Endothelial cell (in vitro differentiated cells): ENCODE data around the gene RNF167. TPM values are rescaled to one million over a fixed set of nuclear protein-coding genes. Genes with fewer than 3 reads are reported as not detected.

ENCODE experiments used
- DNase-seq: peaks from one replicate; pipeline ENCODE4 v3.0.0; 2021; ENCODE audit warnings: low spot score
- H3K27ac Mint-ChIP-seq: one replicate; pipeline ENCODE4 v1.8.0; 2021; ENCODE audit warnings: mixed read lengths, inconsistent platforms; ENCODE audit not compliant: unreplicated experiment
- H3K27me3 Mint-ChIP-seq: one replicate; pipeline ENCODE4 v1.8.0; 2021; ENCODE audit warnings: mild to moderate bottlenecking, moderate library complexity, mixed read lengths, inconsistent platforms; ENCODE audit not compliant: unreplicated experiment
- H3K36me3 Mint-ChIP-seq: one replicate; pipeline ENCODE4 v1.8.0; 2021; ENCODE audit warnings: mild to moderate bottlenecking, low read depth, mixed read lengths, inconsistent platforms; ENCODE audit not compliant: unreplicated experiment
- H3K4me1 Mint-ChIP-seq: one replicate; pipeline ENCODE4 v1.8.0; 2021; ENCODE audit warnings: mild to moderate bottlenecking, mixed read lengths, inconsistent platforms; ENCODE audit not compliant: unreplicated experiment
- H3K4me3 Mint-ChIP-seq: one replicate; pipeline ENCODE4 v1.8.0; 2021; ENCODE audit warnings: mild to moderate bottlenecking, mixed read lengths, inconsistent platforms; ENCODE audit not compliant: unreplicated experiment
- H3K9me3 Mint-ChIP-seq: one replicate; pipeline ENCODE4 v1.8.0; 2021; ENCODE audit warnings: mixed read lengths, inconsistent platforms; ENCODE audit not compliant: unreplicated experiment
- total RNA-seq: library from RNA; stranded (reverse); fragmentation: NEBNext Ultra II Directional; extraction: Animal tissue kit (Norgen Biotek cat#: 25700); gene quantifications from one replicate; pipeline ENCODE4 v1.2.1, GENCODE V29; 2021; ENCODE audit not compliant: unreplicated experiment
- TF ChIP-seq, protein P1 (sequence below): fragments of 200-600 bp; sonication (generic); IDR thresholded peaks from one replicate; pipeline ENCODE4 v1.5.0; 2021; ENCODE audit warnings: antibody characterized with exemption; ENCODE audit not compliant: unreplicated experiment

The RNF167 gene
- total RNA-seq, 1 donor from 2014 or later: 92.3 TPM

DNA sequence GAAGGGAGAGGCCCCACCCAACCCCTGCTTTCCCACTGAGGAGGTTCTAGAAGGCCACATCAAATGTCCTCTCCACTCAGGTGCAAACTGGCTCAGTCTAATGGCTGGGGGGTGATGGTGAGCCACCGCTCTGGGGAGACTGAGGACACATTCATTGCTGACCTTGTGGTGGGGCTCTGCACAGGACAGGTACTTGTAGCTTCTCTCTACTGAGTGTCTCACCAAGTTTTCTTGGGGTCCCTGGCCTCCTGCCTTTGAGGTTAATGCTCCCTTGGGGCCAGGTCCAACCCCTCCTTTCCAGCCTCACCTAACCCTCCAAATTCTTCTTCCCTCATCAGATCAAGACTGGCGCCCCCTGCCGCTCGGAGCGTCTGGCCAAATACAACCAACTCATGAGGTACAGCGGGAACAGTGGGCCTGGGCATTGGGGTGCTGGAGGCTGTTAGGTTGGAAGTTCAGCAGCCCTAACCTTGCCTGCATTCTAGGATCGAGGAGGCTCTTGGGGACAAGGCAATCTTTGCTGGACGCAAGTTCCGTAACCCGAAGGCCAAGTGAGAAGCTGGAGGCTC, 16.5 kb downstream of the RNF167 start:
- H3K27me3 Mint-ChIP-seq: peaks cover 14% of the 10 kb centered on the region
- no peak overlapping the region for H3K27ac Mint-ChIP-seq
- TF ChIP-seq, protein P1, sequence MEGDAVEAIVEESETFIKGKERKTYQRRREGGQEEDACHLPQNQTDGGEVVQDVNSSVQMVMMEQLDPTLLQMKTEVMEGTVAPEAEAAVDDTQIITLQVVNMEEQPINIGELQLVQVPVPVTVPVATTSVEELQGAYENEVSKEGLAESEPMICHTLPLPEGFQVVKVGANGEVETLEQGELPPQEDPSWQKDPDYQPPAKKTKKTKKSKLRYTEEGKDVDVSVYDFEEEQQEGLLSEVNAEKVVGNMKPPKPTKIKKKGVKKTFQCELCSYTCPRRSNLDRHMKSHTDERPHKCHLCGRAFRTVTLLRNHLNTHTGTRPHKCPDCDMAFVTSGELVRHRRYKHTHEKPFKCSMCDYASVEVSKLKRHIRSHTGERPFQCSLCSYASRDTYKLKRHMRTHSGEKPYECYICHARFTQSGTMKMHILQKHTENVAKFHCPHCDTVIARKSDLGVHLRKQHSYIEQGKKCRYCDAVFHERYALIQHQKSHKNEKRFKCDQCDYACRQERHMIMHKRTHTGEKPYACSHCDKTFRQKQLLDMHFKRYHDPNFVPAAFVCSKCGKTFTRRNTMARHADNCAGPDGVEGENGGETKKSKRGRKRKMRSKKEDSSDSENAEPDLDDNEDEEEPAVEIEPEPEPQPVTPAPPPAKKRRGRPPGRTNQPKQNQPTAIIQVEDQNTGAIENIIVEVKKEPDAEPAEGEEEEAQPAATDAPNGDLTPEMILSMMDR: peak; percentile 22
- peak; percentile 40 for DNase-seq
- H3K4me3 Mint-ChIP-seq: no peak overlapping the region
- no peaks in the 10 kb centered on the region for H3K9me3 Mint-ChIP-seq
- H3K4me1 Mint-ChIP-seq: peaks cover 19% of the 10 kb centered on the region
- H3K36me3 Mint-ChIP-seq: peaks cover 18% of the 10 kb centered on the region

DNA sequence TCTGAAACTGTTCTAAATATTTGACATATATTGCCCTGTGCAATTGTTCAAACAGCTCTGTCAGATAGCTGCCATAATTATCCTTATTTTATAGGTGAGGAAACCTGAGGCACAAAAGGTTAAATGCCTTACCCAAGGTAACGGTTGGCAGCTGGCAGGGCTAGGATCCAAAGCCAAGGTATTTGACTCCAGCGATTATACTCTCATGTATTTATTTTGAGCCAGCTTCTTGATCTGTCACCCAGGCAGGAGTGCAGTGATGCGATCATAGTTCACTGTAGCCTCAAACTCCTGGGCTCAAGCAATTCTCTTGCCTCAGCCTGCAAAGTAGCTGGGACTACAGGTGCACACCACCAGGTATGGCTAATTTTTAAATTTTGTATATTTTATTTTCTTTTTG, 18.0 kb downstream of the RNF167 start:
- H3K27ac Mint-ChIP-seq: no peak overlapping the region
- H3K4me1 Mint-ChIP-seq: peaks cover 16% of the 10 kb centered on the region
- H3K36me3 Mint-ChIP-seq: peaks cover 18% of the 10 kb centered on the region
- H3K4me3 Mint-ChIP-seq: no peak overlapping the region
- no peak for DNase-seq
- no peaks in the 10 kb centered on the region for H3K9me3 Mint-ChIP-seq
- peaks cover 12% of the 10 kb centered on the region for H3K27me3 Mint-ChIP-seq
- TF ChIP-seq, protein P1: no peak

DNA sequence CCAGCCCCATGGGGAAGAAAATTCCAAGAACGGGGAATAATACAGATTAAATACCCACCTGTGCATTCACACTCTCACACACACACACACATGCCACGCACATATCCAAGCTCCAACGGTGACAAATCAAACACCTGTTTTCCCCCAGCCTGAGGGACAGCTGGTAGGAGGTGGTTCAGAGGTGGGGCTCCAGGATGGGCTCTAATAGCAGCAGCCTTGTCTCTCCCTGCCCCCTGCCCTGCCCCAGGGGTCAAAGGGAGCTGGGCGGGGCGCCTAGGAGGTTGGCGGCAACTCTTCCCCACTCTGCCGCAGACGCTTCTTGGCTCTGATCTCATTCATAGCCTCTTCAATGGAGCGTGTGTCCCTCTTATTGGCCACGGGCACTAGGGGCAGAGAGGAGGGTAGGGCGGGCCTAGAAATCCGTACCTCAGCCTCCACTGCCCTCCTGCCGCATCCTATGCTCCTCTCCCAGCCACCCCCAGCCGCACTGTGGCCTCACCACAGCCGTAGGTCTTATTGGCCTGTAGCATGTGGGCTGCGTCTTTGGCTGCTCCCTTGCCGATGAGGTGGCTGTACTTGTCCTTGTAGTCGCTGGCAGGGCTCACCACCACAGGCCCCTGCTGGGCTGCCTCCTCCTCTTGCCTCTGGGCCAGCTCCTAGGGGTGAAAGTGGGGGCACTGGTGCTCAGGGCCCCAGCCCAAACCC, 19.3 kb downstream of the RNF167 start:
- DNase-seq: no peak
- Mint-ChIP-seq H3K27me3 (peaks cover 7% of the 10 kb centered on the region), H3K4me3 (peak overlapping the region; percentile 65), H3K4me1 (peaks cover 6% of the 10 kb centered on the region), H3K36me3 (peaks cover 15% of the 10 kb centered on the region), H3K9me3 (no peaks in the 10 kb centered on the region), H3K27ac (no peak overlapping the region)
- TF ChIP-seq, protein P1: no peak

DNA sequence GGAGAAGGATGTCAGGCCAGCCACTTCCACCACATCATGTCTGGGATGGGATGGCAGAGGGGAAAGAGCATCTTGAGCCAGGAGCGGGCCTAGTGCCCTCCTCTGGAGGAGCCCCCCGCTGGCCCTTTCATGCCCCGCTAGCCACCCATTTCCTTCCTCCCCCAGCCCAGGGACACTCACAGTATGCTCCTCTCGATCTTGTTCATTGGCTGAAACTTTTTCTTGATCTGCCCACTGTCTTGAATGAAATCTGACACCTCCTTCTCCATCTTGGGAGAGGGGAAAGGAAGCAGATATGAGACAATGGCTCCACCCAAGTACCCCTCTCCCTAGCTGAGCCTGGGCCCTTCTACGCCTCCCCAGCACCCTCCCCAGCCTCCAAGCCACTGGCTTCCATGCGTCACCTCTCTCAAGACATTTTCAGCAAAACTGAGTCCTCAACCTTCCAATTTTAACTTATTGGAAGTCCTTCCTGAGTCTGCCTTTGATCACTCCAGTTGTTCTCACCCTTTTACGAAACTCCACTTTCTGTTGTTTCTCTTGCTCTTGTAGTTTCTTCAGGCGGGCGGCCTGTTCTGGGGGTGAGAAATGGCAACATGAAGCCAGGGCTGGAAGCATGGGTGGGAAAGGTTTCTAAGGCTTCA, 20.3 kb downstream of the RNF167 start:
- H3K4me3 Mint-ChIP-seq: peak overlapping the region; percentile 10

More for the DNA sequence above, 20.3 kb downstream of the RNF167 start:
- peak overlapping the region; percentile 28 for H3K27ac Mint-ChIP-seq
- DNase-seq: no peak
- TF ChIP-seq, protein P1: no peak
- H3K27me3 Mint-ChIP-seq: peaks cover 4% of the 10 kb centered on the region
- peaks cover 6% of the 10 kb centered on the region for H3K4me1 Mint-ChIP-seq
- peaks cover 20% of the 10 kb centered on the region for H3K36me3 Mint-ChIP-seq
- no peaks in the 10 kb centered on the region for H3K9me3 Mint-ChIP-seq
